Measurements from ENCODE around the gene SPIRE2. TPM values are rescaled to one million over a fixed set of nuclear protein-coding genes. Genes with fewer than 3 reads are reported as not detected.

SPIRE2 gene
- total RNA-seq, 1 experiment from 2014 or later = 21.7 TPM

- TSS peak; percentile 35 for BruUV-seq (replicated peaks)
- TF ChIP-seq, protein P1, sequence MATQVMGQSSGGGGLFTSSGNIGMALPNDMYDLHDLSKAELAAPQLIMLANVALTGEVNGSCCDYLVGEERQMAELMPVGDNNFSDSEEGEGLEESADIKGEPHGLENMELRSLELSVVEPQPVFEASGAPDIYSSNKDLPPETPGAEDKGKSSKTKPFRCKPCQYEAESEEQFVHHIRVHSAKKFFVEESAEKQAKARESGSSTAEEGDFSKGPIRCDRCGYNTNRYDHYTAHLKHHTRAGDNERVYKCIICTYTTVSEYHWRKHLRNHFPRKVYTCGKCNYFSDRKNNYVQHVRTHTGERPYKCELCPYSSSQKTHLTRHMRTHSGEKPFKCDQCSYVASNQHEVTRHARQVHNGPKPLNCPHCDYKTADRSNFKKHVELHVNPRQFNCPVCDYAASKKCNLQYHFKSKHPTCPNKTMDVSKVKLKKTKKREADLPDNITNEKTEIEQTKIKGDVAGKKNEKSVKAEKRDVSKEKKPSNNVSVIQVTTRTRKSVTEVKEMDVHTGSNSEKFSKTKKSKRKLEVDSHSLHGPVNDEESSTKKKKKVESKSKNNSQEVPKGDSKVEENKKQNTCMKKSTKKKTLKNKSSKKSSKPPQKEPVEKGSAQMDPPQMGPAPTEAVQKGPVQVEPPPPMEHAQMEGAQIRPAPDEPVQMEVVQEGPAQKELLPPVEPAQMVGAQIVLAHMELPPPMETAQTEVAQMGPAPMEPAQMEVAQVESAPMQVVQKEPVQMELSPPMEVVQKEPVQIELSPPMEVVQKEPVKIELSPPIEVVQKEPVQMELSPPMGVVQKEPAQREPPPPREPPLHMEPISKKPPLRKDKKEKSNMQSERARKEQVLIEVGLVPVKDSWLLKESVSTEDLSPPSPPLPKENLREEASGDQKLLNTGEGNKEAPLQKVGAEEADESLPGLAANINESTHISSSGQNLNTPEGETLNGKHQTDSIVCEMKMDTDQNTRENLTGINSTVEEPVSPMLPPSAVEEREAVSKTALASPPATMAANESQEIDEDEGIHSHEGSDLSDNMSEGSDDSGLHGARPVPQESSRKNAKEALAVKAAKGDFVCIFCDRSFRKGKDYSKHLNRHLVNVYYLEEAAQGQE (IDR thresholded peaks at IDR 0.05; ENCODE audit: insufficient read depth in 1 of 2, low read depth in 2 of 2, low read length in 1 of 2) = no peak
- TF ChIP-seq SIN3A (IDR thresholded peaks at IDR 0.05; ENCODE audit: borderline replicate concordance, insufficient read depth, low read depth, low read length) (no peak), POLR2AphosphoS5 (IDR thresholded peaks at IDR 0.05; ENCODE audit: low read depth, low read length) (no peak)
- ChIA-PET POLR2A (no interaction called here), CTCF (no interaction called here)
- H3K4me3 ChIP-seq (ENCODE audit: low read depth in 2 of 2, low read length in 2 of 2) = no peak overlapping the region
- no peaks in the 10 kb centered on the region for H3K27me3 ChIP-seq (ENCODE audit: control insufficient read depth, insufficient read depth, low read length)
- H3K9me3 ChIP-seq (ENCODE audit: control insufficient read depth, insufficient read depth, low read depth, low read length) = no peaks in the 10 kb centered on the region
- in situ Hi-C loops (cut with HindIII; ENCODE audit: low pct_unique_long_range_greater_than_20kb, low sequenced_read_pairs) = no loop called here
- DNase-seq (ENCODE audit: low read depth, low spot score) = no peak
- peak; percentile 72 for ATAC-seq
- intact Hi-C loops (cut with micrococcal nuclease; ENCODE audit: unreplicated experiment) = no loop called here
- H3K4me1 ChIP-seq (ENCODE audit: control insufficient read depth, insufficient read depth, low read length) = peaks cover 9% of the 10 kb centered on the region; the same call in 1 of the 2 replicates
- no peak overlapping the region for H3K27ac ChIP-seq (ENCODE audit: low read length)
- no peaks in the 10 kb centered on the region for H3K36me3 ChIP-seq (ENCODE audit: control insufficient read depth, insufficient read depth, low read length)
These were observed 14.5 kb downstream of the SPIRE2 start for GRCh38 chr16:89842471-89843408.

- intact Hi-C loops (cut with micrococcal nuclease; ENCODE audit: unreplicated experiment) (no loop called here), in situ Hi-C loops (cut with HindIII; ENCODE audit: low pct_unique_long_range_greater_than_20kb, low sequenced_read_pairs) (no loop called here)
- Histone ChIP-seq H3K4me1 (ENCODE audit: control insufficient read depth, insufficient read depth, low read length) (peaks cover 9% of the 10 kb centered on the region; the same call in 1 of the 2 replicates), H3K36me3 (ENCODE audit: control insufficient read depth, insufficient read depth, low read length) (no peaks in the 10 kb centered on the region), H3K27me3 (ENCODE audit: control insufficient read depth, insufficient read depth, low read length) (no peaks in the 10 kb centered on the region), H3K9me3 (ENCODE audit: control insufficient read depth, insufficient read depth, low read depth, low read length) (no peaks in the 10 kb centered on the region), H3K27ac (ENCODE audit: low read length) (no peak overlapping the region), H3K4me3 (ENCODE audit: low read depth in 2 of 2, low read length in 2 of 2) (no peak overlapping the region)
- no peak for DNase-seq (ENCODE audit: low read depth, low spot score)
- TF ChIP-seq TCF7L2 (IDR thresholded peaks at IDR 0.05; ENCODE audit: low read depth, low read length) = no peak
- TF ChIP-seq POLR2AphosphoS5 (IDR thresholded peaks at IDR 0.05; ENCODE audit: low read depth, low read length) = no peak
- TF ChIP-seq, protein P1 (IDR thresholded peaks at IDR 0.05; ENCODE audit: insufficient read depth in 1 of 2, low read depth in 2 of 2, low read length in 1 of 2) = no peak
- TF ChIP-seq, protein P2, sequence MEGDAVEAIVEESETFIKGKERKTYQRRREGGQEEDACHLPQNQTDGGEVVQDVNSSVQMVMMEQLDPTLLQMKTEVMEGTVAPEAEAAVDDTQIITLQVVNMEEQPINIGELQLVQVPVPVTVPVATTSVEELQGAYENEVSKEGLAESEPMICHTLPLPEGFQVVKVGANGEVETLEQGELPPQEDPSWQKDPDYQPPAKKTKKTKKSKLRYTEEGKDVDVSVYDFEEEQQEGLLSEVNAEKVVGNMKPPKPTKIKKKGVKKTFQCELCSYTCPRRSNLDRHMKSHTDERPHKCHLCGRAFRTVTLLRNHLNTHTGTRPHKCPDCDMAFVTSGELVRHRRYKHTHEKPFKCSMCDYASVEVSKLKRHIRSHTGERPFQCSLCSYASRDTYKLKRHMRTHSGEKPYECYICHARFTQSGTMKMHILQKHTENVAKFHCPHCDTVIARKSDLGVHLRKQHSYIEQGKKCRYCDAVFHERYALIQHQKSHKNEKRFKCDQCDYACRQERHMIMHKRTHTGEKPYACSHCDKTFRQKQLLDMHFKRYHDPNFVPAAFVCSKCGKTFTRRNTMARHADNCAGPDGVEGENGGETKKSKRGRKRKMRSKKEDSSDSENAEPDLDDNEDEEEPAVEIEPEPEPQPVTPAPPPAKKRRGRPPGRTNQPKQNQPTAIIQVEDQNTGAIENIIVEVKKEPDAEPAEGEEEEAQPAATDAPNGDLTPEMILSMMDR (IDR thresholded peaks at IDR 0.05) = no peak
- no peak for TF ChIP-seq SIN3A (IDR thresholded peaks at IDR 0.05; ENCODE audit: borderline replicate concordance, insufficient read depth, low read depth, low read length)
- no peak for ATAC-seq
- CTCF ChIA-PET = no interaction called here
- POLR2A ChIA-PET = interaction anchor here (0.7 kb wide), 1 partner anchor 134 kb away, joined by 4 read pairs; no protein-coding TSS in a partner anchor
- BruUV-seq (replicated peaks) = no TSS peak
These were observed 15.4 kb downstream of the SPIRE2 start for GRCh38 chr16:89843409-89844350.

All from Panc1 (cell line).